ENCODE measurements around the gene TMEM154. TPM values are rescaled to one million over a fixed set of nuclear protein-coding genes. Genes with fewer than 3 reads are reported as not detected.

TMEM154 gene
- total and polyA plus RNA-seq, 10 of the 15 experiments (the other 5 are each of a cell fraction or from before 2014, with no cell fraction given), result 5.1 to 41.4 (median 18.2) TPM

- CTCF ChIA-PET, result interaction anchor here (1.0 to 5.0 kb wide), 8 partner anchors 13 to 160 kb away, joined by 3 to 65 read pairs (median 4); partner anchors contain the start of gene TMEM154
Observed at GRCh38 chr4:152661649-152662048, 18.1 kb downstream of the TMEM154 start.

More at GRCh38 chr4:152661649-152662048, 18.1 kb downstream of the TMEM154 start:
- RAD21 ChIA-PET (ENCODE audit: unreplicated experiment), result interaction anchor here (2.1 to 6.7 kb wide), 5 partner anchors 15 to 37 kb away, joined by 5 to 85 read pairs (median 10); partner anchors contain the start of gene TMEM154
- peak; percentile 38; the same call in 1 of the 2 replicates for TF ChIP-seq RUNX3 (IDR thresholded peaks at IDR 0.05; ENCODE audit: low read length)
- no peak for TF ChIP-seq ZBTB4 (CRISPR knock-in tag; IDR thresholded peaks at IDR 0.05)
- no peak for TF ChIP-seq IKZF2 (IDR thresholded peaks at IDR 0.05)
- DNase-seq (ENCODE audit: low read depth, low spot score) (no peak), ATAC-seq (no peak), FAIRE-seq (no peak)
- Histone ChIP-seq H3K27me3 (replicated peaks in 1 of 2; ENCODE audit: control insufficient read depth in 2 of 2, insufficient read depth in 2 of 2, low read length in 1 of 2) (no peaks in the 10 kb centered on the region), H3K4me1 (ENCODE audit: control insufficient read depth, insufficient read depth, low read length) (peaks cover 65% of the 10 kb centered on the region), H3K9ac (ENCODE audit: control insufficient read depth, insufficient read depth, low read length) (no peak overlapping the region), H3K4me2 (ENCODE audit: control insufficient read depth, insufficient read depth) (peak overlapping the region; percentile 84), H2AFZ (ENCODE audit: control insufficient read depth, low read depth, low read length) (no peak overlapping the region), H3K27ac (ENCODE audit: control insufficient read depth, insufficient read depth) (no peak overlapping the region), H4K20me1 (ENCODE audit: control insufficient read depth, insufficient read depth) (no peaks in the 10 kb centered on the region), H3K79me2 (ENCODE audit: control insufficient read depth, insufficient read depth, low read length) (no peaks in the 10 kb centered on the region), H3K4me3 (no peak overlapping the region), H3K9me3 (replicated peaks; ENCODE audit: control insufficient read depth, insufficient read depth, low read length) (peaks cover 15% of the 10 kb centered on the region), H3K36me3 (ENCODE audit: control insufficient read depth in 2 of 2, insufficient read depth in 2 of 2, low read length in 1 of 2) (no peaks in the 10 kb centered on the region)
- SMC1A ChIA-PET (ENCODE audit: uncharacterized antibody, unreplicated experiment), result interaction anchor here (0.6 to 6.7 kb wide), 12 partner anchors 9 to 136 kb away, joined by 3 to 134 read pairs (median 7); partner anchors contain the start of gene TMEM154
- POLR2A ChIA-PET, result interaction anchor here (0.6 to 5.0 kb wide), 6 partner anchors 9 to 335 kb away, joined by 3 to 57 read pairs (median 7); partner anchors contain the start of gene TMEM154
- WGBS (ENCODE audit: insufficient coverage, insufficient replicate concordance, low lambda C conversion rate, missing lambda C conversion rate), result 0% methylated on average over 2 of the region's 2 CpGs
- BruUV-seq (replicated peaks), result no TSS peak
- intact Hi-C loops (cut with micrococcal nuclease; ENCODE audit: unreplicated experiment), result no loop called here
- in situ Hi-C loops (cut with MboI), result no loop called here
